ENCODE results near the gene FAM170B.

GRCh38 chr10:49149881-49150280 is 16.1 kb upstream of the FAM170B start:
- TF ChIP-seq CTCF (IDR thresholded peaks at IDR 0.05) (no peak), EZH2 (IDR thresholded peaks at IDR 0.05) (no peak), EZH2phosphoT487 (IDR thresholded peaks at IDR 0.05) (no peak)

All from neural progenitor cell (in vitro differentiated cells).